Measurements from ENCODE around the gene SUPT20HL2. TPM values are rescaled to one million over a fixed set of nuclear protein-coding genes. Genes with fewer than 3 reads are reported as not detected.
"Not testable (repeated sequence)": the region's sequence is repeated elsewhere in the genome, so short reads cannot be mapped to it uniquely, and the experiment has no call there.

SUPT20HL2 gene
- total RNA-seq, 2 donors from 2014 or later = not detected

GRCh38 chrX:24333371-24333770 is 19.5 kb upstream of the SUPT20HL2 start:
- peaks cover 0 to 2% of the 10 kb centered on the region in 2 donors for H3K36me3 Mint-ChIP-seq (ENCODE audit: insufficient read depth in 2 of 2)
- peaks cover 0 to 7% of the 10 kb centered on the region in 2 donors for H3K9me3 Mint-ChIP-seq
- DNase-seq = no peak
- H3K4me3 Mint-ChIP-seq = no peak overlapping the region
- H3K4me1 Mint-ChIP-seq (ENCODE audit: low read depth) = no peaks in the 10 kb centered on the region
- no peak for ATAC-seq (replicated peaks in 1 of 2)
- no peak overlapping the region for H3K27ac Mint-ChIP-seq
- peaks cover 39% of the 10 kb centered on the region for H3K27me3 Mint-ChIP-seq (ENCODE audit: low read depth)

- no peak overlapping the region for H3K27ac Mint-ChIP-seq
- H3K27me3 Mint-ChIP-seq (ENCODE audit: low read depth) = peaks cover 39% of the 10 kb centered on the region
- peaks cover 0 to 2% of the 10 kb centered on the region in 2 donors for H3K36me3 Mint-ChIP-seq (ENCODE audit: insufficient read depth in 2 of 2)
- ATAC-seq (replicated peaks in 1 of 2) (no peak), DNase-seq (no peak)
- H3K4me1 Mint-ChIP-seq (ENCODE audit: low read depth) = no peaks in the 10 kb centered on the region
- no peak overlapping the region for H3K4me3 Mint-ChIP-seq
- H3K9me3 Mint-ChIP-seq = peaks cover 0 to 7% of the 10 kb centered on the region in 2 donors
Observed at GRCh38 chrX:24332878-24333277, 19.0 kb upstream of the SUPT20HL2 start.

GRCh38 chrX:24325231-24325630 is 11.4 kb upstream of the SUPT20HL2 start:
- H3K4me1 Mint-ChIP-seq (ENCODE audit: low read depth) = no peaks in the 10 kb centered on the region
- no peak overlapping the region for H3K27ac Mint-ChIP-seq
- H3K4me3 Mint-ChIP-seq = no peak overlapping the region
- DNase-seq (no peak), ATAC-seq (replicated peaks in 1 of 2) (no peak)
- H3K9me3 Mint-ChIP-seq = peaks cover 0 to 3% of the 10 kb centered on the region in 2 donors
- peaks cover 52% of the 10 kb centered on the region for H3K27me3 Mint-ChIP-seq (ENCODE audit: low read depth)
- H3K36me3 Mint-ChIP-seq (ENCODE audit: insufficient read depth in 2 of 2) = no peaks in the 10 kb centered on the region

GRCh38 chrX:24321741-24322395 is 8.0 kb upstream of the SUPT20HL2 start:
- ATAC-seq (replicated peaks in 1 of 2) (no peak), DNase-seq (no peak)
- Mint-ChIP-seq H3K36me3 (ENCODE audit: insufficient read depth in 2 of 2) (no peaks in the 10 kb centered on the region), H3K27ac (no peak overlapping the region), H3K27me3 (ENCODE audit: low read depth) (peaks cover 57% of the 10 kb centered on the region), H3K4me3 (no peak overlapping the region), H3K9me3 (peaks cover 0 to 3% of the 10 kb centered on the region in 2 donors), H3K4me1 (ENCODE audit: low read depth) (no peaks in the 10 kb centered on the region)

GRCh38 chrX:24317567-24317966 is 3.7 kb upstream of the SUPT20HL2 start:
- Mint-ChIP-seq H3K27me3 (ENCODE audit: low read depth) (peaks cover 39% of the 10 kb centered on the region), H3K4me1 (ENCODE audit: low read depth) (no peaks in the 10 kb centered on the region), H3K4me3 (no peak overlapping the region), H3K36me3 (ENCODE audit: insufficient read depth in 2 of 2) (no peaks in the 10 kb centered on the region), H3K27ac (no peak overlapping the region), H3K9me3 (no peaks in the 10 kb centered on the region)
- DNase-seq (no peak), ATAC-seq (replicated peaks in 1 of 2) (no peak)

GRCh38 chrX:24316111-24316510 is 2.2 kb upstream of the SUPT20HL2 start:
- H3K36me3 Mint-ChIP-seq (ENCODE audit: insufficient read depth in 2 of 2) = no peaks in the 10 kb centered on the region
- no peaks in the 10 kb centered on the region for H3K9me3 Mint-ChIP-seq
- no peak overlapping the region for H3K27ac Mint-ChIP-seq
- no peaks in the 10 kb centered on the region for H3K4me1 Mint-ChIP-seq (ENCODE audit: low read depth)
- no peak for ATAC-seq (replicated peaks in 1 of 2)
- no peak overlapping the region for H3K4me3 Mint-ChIP-seq
- DNase-seq = no peak
- peaks cover 36% of the 10 kb centered on the region for H3K27me3 Mint-ChIP-seq (ENCODE audit: low read depth)

GRCh38 chrX:24312249-24312607 is 1.6 kb downstream of the SUPT20HL2 start:
- H3K27me3 Mint-ChIP-seq (ENCODE audit: low read depth) = peaks cover 22% of the 10 kb centered on the region
- not testable (repeated sequence) for H3K4me3 Mint-ChIP-seq; H3K36me3 Mint-ChIP-seq (ENCODE audit: insufficient read depth in 2 of 2); H3K27ac Mint-ChIP-seq; H3K9me3 Mint-ChIP-seq; H3K4me1 Mint-ChIP-seq (ENCODE audit: low read depth); DNase-seq; ATAC-seq (replicated peaks in 1 of 2)

GRCh38 chrX:24311507-24312248 is 2.2 kb downstream of the SUPT20HL2 start:
- H3K9me3 Mint-ChIP-seq; ATAC-seq (replicated peaks in 1 of 2); H3K36me3 Mint-ChIP-seq (ENCODE audit: insufficient read depth in 2 of 2); DNase-seq; H3K27ac Mint-ChIP-seq; H3K4me3 Mint-ChIP-seq; H3K4me1 Mint-ChIP-seq (ENCODE audit: low read depth): not testable (repeated sequence)
- H3K27me3 Mint-ChIP-seq (ENCODE audit: low read depth) = peaks cover 28% of the 10 kb centered on the region

- not testable (repeated sequence) for H3K4me1 Mint-ChIP-seq (ENCODE audit: low read depth)
Observed at GRCh38 chrX:24310916-24311315, 3.0 kb downstream of the SUPT20HL2 start.

GRCh38 chrX:24309580-24310374 is 4.1 kb downstream of the SUPT20HL2 start:
- DNase-seq; H3K4me3 Mint-ChIP-seq; H3K27ac Mint-ChIP-seq; ATAC-seq (replicated peaks in 1 of 2); H3K4me1 Mint-ChIP-seq (ENCODE audit: low read depth); H3K9me3 Mint-ChIP-seq; H3K36me3 Mint-ChIP-seq (ENCODE audit: insufficient read depth in 2 of 2): not testable (repeated sequence)
- peaks cover 27% of the 10 kb centered on the region for H3K27me3 Mint-ChIP-seq (ENCODE audit: low read depth)

More at GRCh38 chrX:24310916-24311315, 3.0 kb downstream of the SUPT20HL2 start:
- not testable (repeated sequence) for ATAC-seq (replicated peaks in 1 of 2); H3K9me3 Mint-ChIP-seq; DNase-seq; H3K36me3 Mint-ChIP-seq (ENCODE audit: insufficient read depth in 2 of 2); H3K4me3 Mint-ChIP-seq; H3K27ac Mint-ChIP-seq
- H3K27me3 Mint-ChIP-seq (ENCODE audit: low read depth) = peaks cover 34% of the 10 kb centered on the region

GRCh38 chrX:24308803-24309202 is 5.1 kb downstream of the SUPT20HL2 start:
- H3K4me1 Mint-ChIP-seq (ENCODE audit: low read depth); H3K27ac Mint-ChIP-seq; DNase-seq; H3K36me3 Mint-ChIP-seq (ENCODE audit: insufficient read depth in 2 of 2); H3K9me3 Mint-ChIP-seq: not testable (repeated sequence)
- peak; percentile 47 to 62 for ATAC-seq (replicated peaks in 1 of 2)
- peak overlapping the region in 1 of 2 donors; percentile 15 for H3K4me3 Mint-ChIP-seq
- H3K27me3 Mint-ChIP-seq (ENCODE audit: low read depth) = peaks cover 24% of the 10 kb centered on the region

- no peak for ATAC-seq (replicated peaks in 1 of 2)
- no peak for DNase-seq
- H3K9me3 Mint-ChIP-seq = no peaks in the 10 kb centered on the region
- no peaks in the 10 kb centered on the region for H3K36me3 Mint-ChIP-seq (ENCODE audit: insufficient read depth in 2 of 2)
- H3K27me3 Mint-ChIP-seq (ENCODE audit: low read depth) = peaks cover 38% of the 10 kb centered on the region
- no peak overlapping the region for H3K27ac Mint-ChIP-seq
- peaks cover 5% of the 10 kb centered on the region for H3K4me1 Mint-ChIP-seq (ENCODE audit: low read depth)
- H3K4me3 Mint-ChIP-seq = no peak overlapping the region
Observed at GRCh38 chrX:24306440-24306839, 7.4 kb downstream of the SUPT20HL2 start.

- DNase-seq (no peak), ATAC-seq (replicated peaks in 1 of 2) (no peak)
- H3K4me1 Mint-ChIP-seq (ENCODE audit: low read depth) = peaks cover 5% of the 10 kb centered on the region
- no peaks in the 10 kb centered on the region for H3K9me3 Mint-ChIP-seq
- no peak overlapping the region for H3K27ac Mint-ChIP-seq
- peaks cover 39% of the 10 kb centered on the region for H3K27me3 Mint-ChIP-seq (ENCODE audit: low read depth)
- H3K4me3 Mint-ChIP-seq = no peak overlapping the region
- H3K36me3 Mint-ChIP-seq (ENCODE audit: insufficient read depth in 2 of 2) = no peaks in the 10 kb centered on the region
Observed at GRCh38 chrX:24305905-24306304, 8.0 kb downstream of the SUPT20HL2 start.

All from activated T-cell treated with anti-CD3 and anti-CD28 coated beads, Interleukin-2, amount 50 U/mL, for 72 hours (primary cell).